Tongue (tissue), 2 donors: ENCODE results near the gene CHI3L1. TPM values are rescaled to one million over a fixed set of nuclear protein-coding genes. Genes with fewer than 3 reads are reported as not detected.

Source experiments
- DNase-seq: peaks from one replicate; pipeline ENCODE4 v3.0.0-alpha.2; 2015
- total RNA-seq: library from RNA; depleted of rRNA; stranded (reverse); fragments of >200 nt; gene quantifications from one replicate; pipeline ENCODE4 v1.2.3, GENCODE V29; 2014

CHI3L1 gene
- total RNA-seq, 1 donor from 2014 or later, result 1.3 TPM

GRCh38 chr1:203150511-203151297 is 35.8 kb downstream of the CHI3L1 start:
- no peak for DNase-seq

GRCh38 chr1:203149188-203149840 is 37.2 kb downstream of the CHI3L1 start:
- no peak for DNase-seq

- no peak for DNase-seq
Measured at GRCh38 chr1:203148579-203148978, 37.9 kb downstream of the CHI3L1 start.

GRCh38 chr1:203148127-203148526 is 38.4 kb downstream of the CHI3L1 start:
- no peak for DNase-seq

GRCh38 chr1:203147376-203147775 is 39.1 kb downstream of the CHI3L1 start:
- DNase-seq, result no peak

GRCh38 chr1:203146537-203146936 is 40.0 kb downstream of the CHI3L1 start:
- no peak for DNase-seq

GRCh38 chr1:203146042-203146369 is 40.5 kb downstream of the CHI3L1 start:
- no peak for DNase-seq

- DNase-seq, result no peak
Measured at GRCh38 chr1:203145321-203146041, 41.0 kb downstream of the CHI3L1 start.

- no peak for DNase-seq
Measured at GRCh38 chr1:203144661-203145060, 41.8 kb downstream of the CHI3L1 start.

GRCh38 chr1:203143641-203144040 is 42.9 kb downstream of the CHI3L1 start:
- no peak for DNase-seq

- DNase-seq, result no peak
Measured at GRCh38 chr1:203142684-203143408, 43.7 kb downstream of the CHI3L1 start.

GRCh38 chr1:203142124-203142523 is 44.4 kb downstream of the CHI3L1 start:
- DNase-seq, result no peak

GRCh38 chr1:203140743-203141520 is 45.6 kb downstream of the CHI3L1 start:
- no peak for DNase-seq

GRCh38 chr1:203139976-203140475 is 46.5 kb downstream of the CHI3L1 start:
- DNase-seq, result no peak

GRCh38 chr1:203138066-203138465 is 48.4 kb downstream of the CHI3L1 start:
- no peak for DNase-seq

GRCh38 chr1:203137324-203137723 is 49.2 kb downstream of the CHI3L1 start:
- DNase-seq, result no peak

GRCh38 chr1:203136409-203137042 is 50.0 kb downstream of the CHI3L1 start:
- no peak for DNase-seq

GRCh38 chr1:203135636-203136305 is 50.7 kb downstream of the CHI3L1 start:
- DNase-seq, result no peak

GRCh38 chr1:203133970-203134725 is 52.4 kb downstream of the CHI3L1 start:
- DNase-seq, result no peak
